Measurements from ENCODE around the gene NAA20.
A peak's percentile ranks its signal among the peaks of the same experiment; 100 is the strongest.

NAA20 gene

DNA sequence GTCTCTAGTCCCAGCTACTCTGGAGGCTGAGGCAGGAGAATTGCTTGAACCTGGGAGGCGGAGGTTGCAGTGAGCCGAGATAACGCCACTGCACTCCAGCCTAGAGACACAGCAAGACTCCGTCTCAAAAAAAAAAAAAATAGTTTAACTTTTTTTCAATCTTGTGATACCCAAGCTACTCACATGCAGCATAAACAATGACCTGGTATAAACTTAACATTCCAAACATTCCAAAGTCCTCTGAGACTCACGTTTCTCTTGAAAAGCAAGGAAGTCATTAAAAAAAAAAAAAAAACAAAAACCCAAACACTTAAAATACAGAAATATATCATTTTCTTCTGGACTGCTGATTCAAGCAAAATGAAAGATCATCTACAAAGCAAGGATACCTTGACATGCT, 20.8 kb downstream of the NAA20 start:
- Mint-ChIP-seq H3K27me3 (ENCODE audit: low read depth) (no peaks in the 10 kb centered on the region), H3K27ac (peak overlapping the region in 1 of 3 experiments; percentile 49), H3K9me3 (no peaks in the 10 kb centered on the region), H3K36me3 (ENCODE audit: low read depth) (peaks cover 79% of the 10 kb centered on the region), H3K4me1 (no peaks in the 10 kb centered on the region), H3K4me3 (no peak overlapping the region)
- TF ChIP-seq, protein P1, sequence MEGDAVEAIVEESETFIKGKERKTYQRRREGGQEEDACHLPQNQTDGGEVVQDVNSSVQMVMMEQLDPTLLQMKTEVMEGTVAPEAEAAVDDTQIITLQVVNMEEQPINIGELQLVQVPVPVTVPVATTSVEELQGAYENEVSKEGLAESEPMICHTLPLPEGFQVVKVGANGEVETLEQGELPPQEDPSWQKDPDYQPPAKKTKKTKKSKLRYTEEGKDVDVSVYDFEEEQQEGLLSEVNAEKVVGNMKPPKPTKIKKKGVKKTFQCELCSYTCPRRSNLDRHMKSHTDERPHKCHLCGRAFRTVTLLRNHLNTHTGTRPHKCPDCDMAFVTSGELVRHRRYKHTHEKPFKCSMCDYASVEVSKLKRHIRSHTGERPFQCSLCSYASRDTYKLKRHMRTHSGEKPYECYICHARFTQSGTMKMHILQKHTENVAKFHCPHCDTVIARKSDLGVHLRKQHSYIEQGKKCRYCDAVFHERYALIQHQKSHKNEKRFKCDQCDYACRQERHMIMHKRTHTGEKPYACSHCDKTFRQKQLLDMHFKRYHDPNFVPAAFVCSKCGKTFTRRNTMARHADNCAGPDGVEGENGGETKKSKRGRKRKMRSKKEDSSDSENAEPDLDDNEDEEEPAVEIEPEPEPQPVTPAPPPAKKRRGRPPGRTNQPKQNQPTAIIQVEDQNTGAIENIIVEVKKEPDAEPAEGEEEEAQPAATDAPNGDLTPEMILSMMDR (IDR thresholded peaks at IDR 0.05; ENCODE audit: unreplicated experiment in 3 of 3), result no peak

DNA sequence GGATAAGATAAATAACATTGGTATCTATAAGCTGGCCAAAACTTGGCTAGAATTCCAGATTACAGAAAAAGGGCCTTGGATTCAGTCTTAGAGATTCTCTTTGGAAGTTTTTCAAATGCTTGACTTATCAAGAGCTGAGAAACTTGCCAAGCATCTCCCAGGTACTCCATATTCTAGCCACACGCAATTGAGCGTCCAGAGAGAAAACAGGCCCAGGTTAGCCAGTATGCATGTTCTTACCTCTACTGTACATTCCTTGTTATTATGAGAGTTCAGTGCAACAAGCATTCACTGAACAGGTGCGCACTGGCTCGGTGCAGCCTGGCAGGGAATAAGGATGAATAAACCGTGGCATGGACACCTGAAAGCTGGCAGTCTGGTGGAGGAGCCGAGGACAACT, 21.4 kb downstream of the NAA20 start:
- no peaks in the 10 kb centered on the region for H3K27me3 Mint-ChIP-seq (ENCODE audit: low read depth)
- no peaks in the 10 kb centered on the region for H3K4me1 Mint-ChIP-seq
- H3K36me3 Mint-ChIP-seq (ENCODE audit: low read depth), result peaks cover 84% of the 10 kb centered on the region
- no peak overlapping the region for H3K27ac Mint-ChIP-seq
- H3K4me3 Mint-ChIP-seq, result no peak overlapping the region
- no peaks in the 10 kb centered on the region for H3K9me3 Mint-ChIP-seq
- TF ChIP-seq, protein P1 (IDR thresholded peaks at IDR 0.05; ENCODE audit: unreplicated experiment in 3 of 3), result no peak

DNA sequence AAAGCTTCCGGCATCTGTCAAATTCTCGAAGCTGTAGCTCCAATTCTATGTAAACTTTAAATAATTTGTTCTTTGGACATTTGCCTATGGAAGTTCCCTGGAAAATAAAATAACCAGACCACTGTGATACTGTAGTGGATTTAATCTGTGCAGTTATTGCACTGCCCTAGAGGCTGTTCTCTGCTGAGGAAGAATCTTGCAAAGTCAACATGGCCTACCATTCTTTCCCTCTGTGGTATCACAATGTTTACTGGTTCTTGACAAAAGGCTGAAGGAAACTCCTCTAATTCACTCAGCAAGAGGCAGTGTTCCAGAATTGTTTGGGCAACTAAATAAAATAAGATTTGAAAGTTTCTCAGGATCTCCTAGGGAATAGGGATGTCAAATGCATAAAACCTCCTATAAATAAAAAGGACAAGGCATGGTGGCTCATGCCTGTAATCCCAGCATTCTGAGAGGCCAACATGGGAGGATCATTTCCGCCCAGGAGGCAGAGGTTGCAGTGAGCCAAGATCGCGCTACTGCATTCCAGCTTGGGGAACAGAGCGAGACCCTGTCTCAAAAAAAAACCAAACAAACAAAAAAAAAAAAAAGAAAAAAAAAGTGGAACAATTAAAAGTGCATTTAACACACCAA, 22.7 kb downstream of the NAA20 start:
- Mint-ChIP-seq H3K4me1 (no peaks in the 10 kb centered on the region), H3K9me3 (no peaks in the 10 kb centered on the region), H3K27me3 (ENCODE audit: low read depth) (no peaks in the 10 kb centered on the region), H3K36me3 (ENCODE audit: low read depth) (peaks cover 85% of the 10 kb centered on the region), H3K27ac (no peak overlapping the region), H3K4me3 (no peak overlapping the region)
- TF ChIP-seq, protein P1 (IDR thresholded peaks at IDR 0.05; ENCODE audit: unreplicated experiment in 3 of 3), result no peak

DNA sequence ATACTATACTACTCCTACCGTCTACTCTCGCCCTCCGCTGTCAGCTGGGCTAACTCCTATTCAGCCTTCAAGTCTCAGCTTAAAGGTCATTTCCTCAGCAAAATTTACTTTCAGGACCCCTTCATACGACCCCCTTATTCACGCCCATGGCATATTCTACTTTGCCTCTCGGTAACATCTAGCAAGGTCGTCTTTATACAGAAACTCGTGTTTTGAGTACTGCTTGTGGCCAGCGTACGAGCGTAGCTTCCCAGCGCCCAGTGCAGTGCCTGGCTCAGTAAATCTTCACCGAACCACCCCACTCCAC, 34.6 kb downstream of the NAA20 start:
- Mint-ChIP-seq H3K4me3 (peak overlapping the region; percentile 99 to 100 (median 99)), H3K4me1 (peaks cover 13% of the 10 kb centered on the region), H3K36me3 (ENCODE audit: low read depth) (peaks cover 34% of the 10 kb centered on the region), H3K9me3 (no peaks in the 10 kb centered on the region), H3K27me3 (ENCODE audit: low read depth) (no peaks in the 10 kb centered on the region), H3K27ac (peak overlapping the region; percentile 74 to 97 (median 94))
- TF ChIP-seq, protein P1 (IDR thresholded peaks at IDR 0.05; ENCODE audit: unreplicated experiment in 3 of 3), result no peak

DNA sequence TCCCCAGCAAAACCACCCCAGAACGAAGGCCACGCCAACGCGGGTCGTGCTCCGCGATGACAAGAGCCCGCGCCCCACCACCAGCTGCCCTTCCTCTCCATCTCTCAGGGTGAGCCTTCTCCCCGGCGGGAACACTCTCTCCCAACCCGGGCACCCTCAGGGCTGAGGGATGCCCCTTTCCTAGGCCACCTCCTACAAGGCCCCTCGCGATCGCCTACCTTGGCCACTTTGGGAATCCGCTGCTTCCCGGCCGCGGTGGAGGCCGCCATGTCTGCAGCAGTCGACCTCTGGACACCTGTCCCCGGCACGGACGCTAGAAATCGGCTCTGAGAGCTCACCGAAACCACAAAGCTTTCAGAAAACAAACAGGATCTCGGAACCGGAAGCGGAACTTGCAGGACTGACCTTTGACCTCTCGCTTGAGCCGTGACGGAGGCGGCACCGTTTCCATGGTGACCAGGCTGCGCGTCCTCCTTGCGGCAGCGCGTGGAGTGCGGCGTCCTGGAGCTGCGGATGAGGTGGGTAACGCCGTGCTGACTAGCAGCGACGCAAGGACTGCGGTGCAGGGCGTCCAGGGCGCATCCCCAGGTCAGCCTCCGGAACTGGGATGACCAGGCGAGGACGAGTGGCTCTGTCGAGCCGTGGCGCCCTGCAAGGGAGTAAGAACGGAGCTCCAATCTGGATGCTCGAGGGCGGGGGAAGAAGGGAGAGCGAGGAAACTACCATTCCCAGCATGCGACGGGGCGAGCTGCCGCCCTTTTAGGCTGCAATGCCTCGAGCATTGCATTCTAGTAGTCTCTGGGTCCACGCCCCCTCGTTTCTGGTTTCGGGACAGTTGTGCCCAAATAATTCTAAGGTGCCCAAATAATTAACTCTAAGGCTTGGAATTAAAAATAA, 35.2 kb downstream of the NAA20 start, which contains the start of the genes CFAP61 and CRNKL1:
Gene CFAP61, plus strand, starts transcription at position 459 of the 897 bp plus-strand sequence. CDS start 4,122 bp downstream, outside the sequence.
Gene CRNKL1, minus strand, starts transcription at position 393 of the 897 bp plus-strand sequence. Its CDS starts 124 bp downstream, at position 269.
- TF ChIP-seq, protein P1 (IDR thresholded peaks at IDR 0.05; ENCODE audit: unreplicated experiment in 3 of 3), result no peak
- no peaks in the 10 kb centered on the region for H3K27me3 Mint-ChIP-seq (ENCODE audit: low read depth)
- H3K4me3 Mint-ChIP-seq, result peak within 1 kb of the TSS; percentile 99 to 100 (median 99)
- peaks cover 13% of the 10 kb centered on the region for H3K4me1 Mint-ChIP-seq
- no peaks in the 10 kb centered on the region for H3K9me3 Mint-ChIP-seq
- H3K36me3 Mint-ChIP-seq (ENCODE audit: low read depth), result peaks cover 31% of the 10 kb centered on the region
- peak within 1 kb of the TSS; percentile 74 to 97 (median 94) for H3K27ac Mint-ChIP-seq

Data from nephron (organoid).